B cell (primary cell): ENCODE data around the gene MIOX. TPM values are rescaled to one million over a fixed set of nuclear protein-coding genes. Genes with fewer than 3 reads are reported as not detected.
A peak's percentile ranks its signal among the peaks of the same experiment; 100 is the strongest.

Source experiments
- ATAC-seq: fragments of 200-7000 bp; cut with Tn5 transposase; one replicate; pipeline ENCODE4 v1.10.0; 2021; ENCODE audit warnings: low read depth, mild to moderate bottlenecking, moderate number of reproducible peaks, moderate library complexity
- CTCF ChIA-PET: fragments of 350-600 bp; sonication (Branson Sonifier 250); formaldehyde crosslinking; loops from one replicate; lab custom pipeline; 2021; ENCODE audit warnings: antibody characterized with exemption, inconsistent platforms; lab: Charles Lee
- POLR2A ChIA-PET: fragments of 350-600 bp; sonication (Branson Sonifier 250); formaldehyde crosslinking; loops from one replicate; lab custom pipeline; 2021; ENCODE audit warnings: antibody characterized with exemption; lab: Charles Lee
- DNase-seq: peaks from one replicate; pipeline ENCODE4 v3.0.0; 2013
- H2AFZ ChIP-seq: 2 replicates; pipeline ENCODE4 v1.6.1; 2012; ENCODE audit warnings: mild to moderate bottlenecking, low read depth, low read length; ENCODE audit not compliant: insufficient read depth, poor library complexity, severe bottlenecking
- H3K27ac ChIP-seq, 2 donors: 1 replicate in 1 of 2; 2 replicates in 1 of 2; pipeline ENCODE4 v1.5.1; 2012 to 2013; ENCODE audit warnings: low read length in 2 of 2, mild to moderate bottlenecking in 2 of 2, moderate library complexity in 1 of 2
- H3K27me3 ChIP-seq, 4 experiments: fragments of 200-600 bp in 1 of 4; sonication (generic) in 1 of 4; replicated peaks in 1 of 4; 1 replicate in 2 of 4; 2 replicates in 2 of 4; pipeline versions ENCODE4 v1.6.1 to v1.7.0; 2013 to 2016; ENCODE audit warnings: low read length in 3 of 4, mild to moderate bottlenecking in 2 of 4, mixed read lengths in 1 of 4, moderate library complexity in 1 of 4; ENCODE audit not compliant: insufficient read depth in 4 of 4, control insufficient read depth in 3 of 4; ENCODE audit errors: control extremely low read depth in 1 of 4
- H3K36me3 ChIP-seq, 2 experiments: replicated peaks in 1 of 2; 1 replicate in 1 of 2; 2 replicates in 1 of 2; pipeline versions ENCODE4 v1.6.1 to v1.7.1; 2013; ENCODE audit warnings: low read length in 1 of 2; ENCODE audit not compliant: insufficient read depth in 2 of 2, control insufficient read depth in 1 of 2; ENCODE audit errors: control extremely low read depth in 1 of 2, extremely low read depth in 1 of 2
- H3K4me1 ChIP-seq, 2 donors: fragments of 200-600 bp in 1 of 2; sonication (generic) in 1 of 2; 1 replicate in 1 of 2; 2 replicates in 1 of 2; pipeline versions ENCODE4 v1.5.1 to v1.6.1; 2013 to 2017; ENCODE audit warnings: low read length in 2 of 2; ENCODE audit not compliant: control insufficient read depth in 2 of 2, insufficient read depth in 2 of 2
- H3K4me2 ChIP-seq: replicated peaks from 2 replicates; pipeline ENCODE3; 2012; ENCODE audit warnings: mild to moderate bottlenecking, low read depth, low read length; ENCODE audit not compliant: poor library complexity, severe bottlenecking
- H3K4me3 ChIP-seq, 5 experiments: fragments of 200-600 bp in 1 of 5; sonication (generic) in 1 of 5; 1 replicate in 3 of 5; 2 replicates in 2 of 5; pipeline versions ENCODE4 v1.5.1 to v1.7.0; 2011 to 2016; ENCODE audit warnings: low read length in 4 of 5, mild to moderate bottlenecking in 4 of 5, low read depth in 2 of 5, control low read depth in 1 of 5, moderate library complexity in 1 of 5; ENCODE audit not compliant: insufficient read depth in 1 of 5; ENCODE audit errors: control extremely low read depth in 1 of 5, extremely low read depth in 1 of 5
- H3K79me2 ChIP-seq: fragments of 200-600 bp; sonication (generic); one replicate; pipeline ENCODE4 v1.6.0; 2016; ENCODE audit warnings: low read length; ENCODE audit not compliant: control insufficient read depth, insufficient read depth
- H3K9ac ChIP-seq: fragments of 200-600 bp; sonication (generic); 2 replicates; pipeline ENCODE4 v1.6.1; 2017; ENCODE audit warnings: mild to moderate bottlenecking, low read length, moderate library complexity
- H3K9me3 ChIP-seq, 3 donors: one replicate each; pipeline versions ENCODE4 v1.6.1 to v1.7.1; 2013; ENCODE audit warnings: low read length in 2 of 3; ENCODE audit not compliant: control insufficient read depth in 2 of 3, insufficient read depth in 1 of 3; ENCODE audit errors: control extremely low read depth in 1 of 3
- H4K20me1 ChIP-seq: 2 replicates; pipeline ENCODE4 v1.6.0; 2012; ENCODE audit warnings: mild to moderate bottlenecking, low read length; ENCODE audit not compliant: insufficient read depth, control insufficient read depth, poor library complexity, severe bottlenecking
- H3K27ac Mint-ChIP-seq: one replicate; pipeline ENCODE4 v1.8.0; 2021; ENCODE audit warnings: mixed read lengths
- H3K27me3 Mint-ChIP-seq: one replicate; pipeline ENCODE4 v1.8.0; 2021; ENCODE audit warnings: mixed read lengths
- H3K4me1 Mint-ChIP-seq: one replicate; pipeline ENCODE4 v1.8.0; 2021; ENCODE audit warnings: mixed read lengths
- H3K4me3 Mint-ChIP-seq: one replicate; pipeline ENCODE4 v1.8.0; 2021; ENCODE audit warnings: mixed read lengths
- H3K9me3 Mint-ChIP-seq: one replicate; pipeline ENCODE4 v1.8.0; 2022; ENCODE audit warnings: mixed read lengths; ENCODE audit not compliant: insufficient read depth
- CTCF ChIP-seq: fragments of 200-600 bp; IDR thresholded peaks from one replicate; pipeline ENCODE4 v1.8.0; 2022; ENCODE audit warnings: antibody characterized with exemption, mild to moderate bottlenecking
- EZH2 ChIP-seq: IDR thresholded peaks from 2 replicates; pipeline ENCODE4 v1.6.1; 2012; ENCODE audit warnings: borderline replicate concordance, low read depth, mild to moderate bottlenecking, moderate library complexity, low read length; ENCODE audit not compliant: insufficient read depth, poor library complexity, severe bottlenecking
- WGBS: methylation state at CpG from one replicate; pipeline ENCODE4 v1.1.5; 2013; ENCODE audit warnings: missing lambda C conversion rate; ENCODE audit not compliant: insufficient coverage; 5-methylcytosine and 5-hydroxymethylcytosine counted together
- intact Hi-C: fragments of 100-400 bp; cut with micrococcal nuclease; formaldehyde crosslinking; loops from one replicate; pipeline ENCODE4 v1.10.0; 2022
- polyA plus RNA-seq: library from polyadenylated mRNA; depleted of rRNA; stranded (reverse); fragments of >200 nt; gene quantifications from 2 replicates; pipeline ENCODE4 v1.2.3, GENCODE V29; 2012
- total RNA-seq, 2 donors: library from RNA; stranded (reverse); fragments of 120-200 nt in 1 of 2; gene quantifications; 1 replicate in 1 of 2; 2 replicates in 1 of 2; pipeline versions ENCODE4 v1.2.3 to v1.2.4, GENCODE V29; 2013 to 2022

Gene MIOX
- total and polyA plus RNA-seq, 2 donors (not counting 1 experiment from before 2014, with no cell fraction given) = 0.88 TPM; not detected in 1

GRCh38 chr22:50526834-50527801 is 40.5 kb downstream of the MIOX start:
- peak overlapping the region; percentile 91 for H3K27ac Mint-ChIP-seq
- H3K4me1 ChIP-seq = peaks cover 17 to 56% of the 10 kb centered on the region in 2 donors
- 27% methylated on average over 27 of the region's 29 CpGs for WGBS
- H2AFZ ChIP-seq = peak overlapping the region; percentile 78
- peak overlapping the region; percentile 98 for H3K4me2 ChIP-seq
- intact Hi-C loops = loop anchor here (1.0 to 5.0 kb wide), 3 partner anchors 18 to 55 kb away; partner anchors contain the start of genes KLHDC7B and SYCE3
- H3K4me3 ChIP-seq = peak overlapping the region; percentile 14 to 76 (median 69)
- H3K4me1 Mint-ChIP-seq = peaks cover 34% of the 10 kb centered on the region
- H3K9me3 Mint-ChIP-seq = no peaks in the 10 kb centered on the region
- H3K9me3 ChIP-seq = peaks cover 0 to 9% (median 0%) of the 10 kb centered on the region in 3 donors
- H3K79me2 ChIP-seq = peaks cover 39% of the 10 kb centered on the region
- TF ChIP-seq EZH2 (no peak), CTCF (no peak)
- ATAC-seq (no peak), DNase-seq (peak; percentile 73)
- ChIA-PET POLR2A (interaction anchor here (0.6 to 5.4 kb wide), 11 partner anchors 14 to 377 kb away, joined by 3 to 104 read pairs (median 4); partner anchors contain the start of genes KLHDC7B, LMF2, NCAPH2 and SYCE3), CTCF (interaction anchor here (0.7 to 5.5 kb wide), 10 partner anchors 12 to 285 kb away, joined by 3 to 81 read pairs (median 4); partner anchors contain the start of genes KLHDC7B and SYCE3)
- peaks cover 0 to 17% of the 10 kb centered on the region in 2 experiments for H3K36me3 ChIP-seq
- no peaks in the 10 kb centered on the region for H3K27me3 Mint-ChIP-seq
- peak overlapping the region; percentile 89 for H3K9ac ChIP-seq
- H4K20me1 ChIP-seq = peaks cover 27% of the 10 kb centered on the region
- H3K27ac ChIP-seq = peak overlapping the region; percentile 83 to 90
- H3K4me3 Mint-ChIP-seq = peak overlapping the region; percentile 86
- H3K27me3 ChIP-seq = no peaks in the 10 kb centered on the region
